Measurements from ENCODE around the gene SLC29A4.
"Not testable (repeated sequence)": the region's sequence is repeated elsewhere in the genome, so short reads cannot be mapped to it uniquely, and the experiment has no call there.

SLC29A4 gene

GRCh38 chr7:5296015-5296610, 13.4 kb downstream of the SLC29A4 start:
- H3K4me3 Mint-ChIP-seq = peak overlapping the region; percentile 33

GRCh38 chr7:5296611-5297226, 14.0 kb downstream of the SLC29A4 start:
- Mint-ChIP-seq H3K9me3 (peaks cover 8% of the 10 kb centered on the region), H3K27ac (peak overlapping the region; percentile 8), H3K4me1 (ENCODE audit: low read depth) (peaks cover 14% of the 10 kb centered on the region), H3K36me3 (ENCODE audit: low read depth) (no peaks in the 10 kb centered on the region), H3K27me3 (peaks cover 57% of the 10 kb centered on the region), H3K4me3 (peak overlapping the region; percentile 39)
- intact Hi-C loops (cut with micrococcal nuclease) = no loop called here

More at GRCh38 chr7:5296015-5296610, 13.4 kb downstream of the SLC29A4 start:
- H3K9me3 Mint-ChIP-seq = peaks cover 8% of the 10 kb centered on the region
- H3K27ac Mint-ChIP-seq = no peak overlapping the region
- intact Hi-C loops (cut with micrococcal nuclease) = no loop called here
- peaks cover 51% of the 10 kb centered on the region for H3K27me3 Mint-ChIP-seq
- peaks cover 14% of the 10 kb centered on the region for H3K4me1 Mint-ChIP-seq (ENCODE audit: low read depth)
- H3K36me3 Mint-ChIP-seq (ENCODE audit: low read depth) = no peaks in the 10 kb centered on the region

- Mint-ChIP-seq H3K4me3 (no peak overlapping the region), H3K9me3 (no peaks in the 10 kb centered on the region), H3K27ac (no peak overlapping the region), H3K36me3 (ENCODE audit: low read depth) (no peaks in the 10 kb centered on the region), H3K4me1 (ENCODE audit: low read depth) (peaks cover 14% of the 10 kb centered on the region), H3K27me3 (peaks cover 52% of the 10 kb centered on the region)
- intact Hi-C loops (cut with micrococcal nuclease) = no loop called here
These were observed 17.6 kb downstream of the SLC29A4 start for GRCh38 chr7:5300366-5300765.

DNA sequence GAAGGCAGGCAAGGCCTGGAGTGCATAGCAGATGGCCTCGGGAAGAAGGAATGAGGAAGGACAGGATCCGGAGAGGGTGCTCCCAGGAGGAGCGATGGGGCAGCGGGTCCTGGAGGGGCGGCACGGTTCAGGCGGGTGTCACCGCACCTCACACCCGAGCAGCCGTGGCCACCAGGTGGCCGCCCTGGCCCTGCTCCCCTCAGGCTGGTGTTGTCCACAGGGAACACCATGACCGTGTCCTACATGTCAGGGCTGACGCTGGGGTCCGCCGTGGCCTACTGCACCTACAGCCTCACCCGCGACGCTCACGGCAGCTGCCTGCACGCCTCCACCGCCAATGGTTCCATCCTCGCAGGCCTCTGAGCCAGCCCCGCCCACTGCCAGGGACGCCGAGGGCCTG, 19.8 kb downstream of the SLC29A4 start:
- Mint-ChIP-seq H3K4me1 (ENCODE audit: low read depth) (no peaks in the 10 kb centered on the region), H3K4me3 (no peak overlapping the region), H3K27ac (no peak overlapping the region), H3K9me3 (no peaks in the 10 kb centered on the region), H3K27me3 (peaks cover 33% of the 10 kb centered on the region), H3K36me3 (ENCODE audit: low read depth) (peaks cover 14% of the 10 kb centered on the region)
- intact Hi-C loops (cut with micrococcal nuclease) = no loop called here

GRCh38 chr7:5303061-5303460, 20.3 kb downstream of the SLC29A4 start:
- Mint-ChIP-seq H3K36me3 (ENCODE audit: low read depth) (peaks cover 19% of the 10 kb centered on the region), H3K27ac (no peak overlapping the region), H3K4me3 (no peak overlapping the region), H3K4me1 (ENCODE audit: low read depth) (no peaks in the 10 kb centered on the region), H3K9me3 (no peaks in the 10 kb centered on the region), H3K27me3 (peaks cover 28% of the 10 kb centered on the region)
- intact Hi-C loops (cut with micrococcal nuclease) = no loop called here

DNA sequence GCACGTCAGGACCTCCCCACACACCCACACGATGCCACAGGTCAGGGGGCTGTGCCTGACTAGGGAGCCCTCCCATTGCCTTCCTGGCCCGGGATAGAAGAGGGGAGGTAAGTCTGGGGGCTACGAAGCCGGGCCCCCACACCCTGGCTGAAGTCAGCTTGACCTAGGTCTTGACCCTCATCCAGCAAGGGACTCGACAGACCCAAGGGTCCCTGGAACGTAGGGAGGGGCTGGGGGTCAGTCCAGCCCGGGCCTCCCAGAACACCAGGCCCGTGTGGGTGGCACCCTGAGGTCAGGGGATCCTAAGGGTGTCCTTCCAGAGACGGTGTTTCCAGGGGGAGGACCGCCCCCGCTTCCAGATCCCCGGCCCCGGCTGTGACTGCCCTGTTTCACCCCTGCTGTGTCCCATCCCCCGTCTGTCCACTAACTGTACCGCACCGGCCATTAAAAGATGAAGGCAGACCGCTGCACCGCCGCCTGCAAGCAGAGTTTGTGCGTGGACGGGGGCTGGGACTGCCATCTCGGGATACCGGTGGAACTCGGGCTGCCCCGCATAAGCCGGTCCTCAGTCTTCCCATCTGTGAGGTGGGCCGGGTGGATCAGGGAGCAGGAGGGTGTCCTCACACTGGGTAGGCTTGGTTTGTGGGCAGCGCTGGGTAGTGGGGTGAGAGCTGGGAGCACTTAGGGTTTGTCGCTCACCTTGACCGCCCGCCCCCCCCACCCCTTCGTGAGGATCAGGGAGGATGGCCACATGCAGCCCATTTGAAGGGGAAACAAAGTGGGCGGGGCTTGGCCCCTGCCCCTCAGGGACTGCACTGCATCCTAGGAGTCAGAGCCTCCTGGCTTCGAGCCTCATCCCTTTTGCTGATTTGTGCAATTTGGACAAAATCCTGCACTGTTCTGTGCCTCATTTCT, 21.1 kb downstream of the SLC29A4 start:
- H3K36me3 Mint-ChIP-seq (ENCODE audit: low read depth) = peaks cover 27% of the 10 kb centered on the region
- intact Hi-C loops (cut with micrococcal nuclease) = no loop called here
- no peak overlapping the region for H3K27ac Mint-ChIP-seq
- peaks cover 21% of the 10 kb centered on the region for H3K27me3 Mint-ChIP-seq
- no peaks in the 10 kb centered on the region for H3K9me3 Mint-ChIP-seq
- H3K4me3 Mint-ChIP-seq = no peak overlapping the region
- no peaks in the 10 kb centered on the region for H3K4me1 Mint-ChIP-seq (ENCODE audit: low read depth)

DNA sequence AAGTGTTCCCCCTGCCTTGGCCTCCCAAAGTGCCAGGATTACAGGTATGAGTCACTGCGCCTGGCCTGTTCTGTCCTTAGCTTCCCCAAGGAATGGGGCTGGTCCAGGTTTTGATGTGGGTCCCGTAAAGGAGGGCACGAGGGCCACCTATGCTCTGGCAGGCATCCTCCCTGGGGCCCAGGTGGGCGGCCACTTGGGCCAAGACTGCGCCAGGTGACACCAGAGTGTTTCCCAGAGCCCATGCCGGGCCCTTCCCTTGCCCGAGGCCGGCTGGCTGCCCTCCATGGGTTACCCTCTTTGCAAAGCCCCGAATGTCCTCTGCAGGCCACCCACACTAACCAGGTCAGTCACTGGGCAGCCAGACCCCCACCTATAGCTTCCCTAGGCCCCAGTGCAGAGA, 22.3 kb downstream of the SLC29A4 start:
- H3K9me3 Mint-ChIP-seq; H3K4me1 Mint-ChIP-seq (ENCODE audit: low read depth); H3K4me3 Mint-ChIP-seq; H3K27ac Mint-ChIP-seq; intact Hi-C loops (cut with micrococcal nuclease): not testable (repeated sequence)
- Mint-ChIP-seq H3K36me3 (ENCODE audit: low read depth) (peaks cover 39% of the 10 kb centered on the region), H3K27me3 (peaks cover 15% of the 10 kb centered on the region)

- H3K36me3 Mint-ChIP-seq (ENCODE audit: low read depth) = peaks cover 63% of the 10 kb centered on the region
- H3K27ac Mint-ChIP-seq; H3K4me1 Mint-ChIP-seq (ENCODE audit: low read depth); H3K9me3 Mint-ChIP-seq; H3K27me3 Mint-ChIP-seq; H3K4me3 Mint-ChIP-seq; intact Hi-C loops (cut with micrococcal nuclease): not testable (repeated sequence)
These were observed 24.7 kb downstream of the SLC29A4 start for GRCh38 chr7:5307221-5308142.

DNA sequence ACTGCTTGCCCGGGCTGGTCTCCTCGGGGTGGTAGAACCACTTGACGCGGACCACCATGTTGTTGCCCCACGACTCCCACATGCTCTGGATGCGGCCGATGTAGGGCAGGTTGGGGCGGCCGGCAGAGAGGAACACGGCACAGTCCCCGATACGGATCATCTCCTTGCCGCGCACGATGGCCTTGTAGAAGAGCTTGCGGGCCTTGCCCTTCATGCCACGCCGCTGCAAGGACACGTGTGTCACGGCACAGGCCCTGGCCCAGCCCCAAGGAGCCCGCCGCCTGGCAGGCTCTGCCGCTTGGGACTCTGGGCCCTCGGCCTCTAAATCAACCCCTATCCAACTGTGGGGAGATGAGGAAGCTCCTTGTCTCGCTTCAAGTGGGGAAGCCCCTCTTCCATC, 26.4 kb downstream of the SLC29A4 start:
- no peaks in the 10 kb centered on the region for H3K4me1 Mint-ChIP-seq (ENCODE audit: low read depth)
- H3K9me3 Mint-ChIP-seq = no peaks in the 10 kb centered on the region
- no peaks in the 10 kb centered on the region for H3K27me3 Mint-ChIP-seq
- H3K36me3 Mint-ChIP-seq (ENCODE audit: low read depth) = peaks cover 80% of the 10 kb centered on the region
- no peak overlapping the region for H3K4me3 Mint-ChIP-seq
- H3K27ac Mint-ChIP-seq = no peak overlapping the region
- intact Hi-C loops (cut with micrococcal nuclease) = no loop called here

GRCh38 chr7:5310822-5311405, 28.2 kb downstream of the SLC29A4 start:
- Mint-ChIP-seq H3K36me3 (ENCODE audit: low read depth) (peaks cover 97% of the 10 kb centered on the region), H3K27me3 (no peaks in the 10 kb centered on the region), H3K9me3 (no peaks in the 10 kb centered on the region), H3K4me1 (ENCODE audit: low read depth) (no peaks in the 10 kb centered on the region), H3K4me3 (no peak overlapping the region), H3K27ac (no peak overlapping the region)
- intact Hi-C loops (cut with micrococcal nuclease) = no loop called here

DNA sequence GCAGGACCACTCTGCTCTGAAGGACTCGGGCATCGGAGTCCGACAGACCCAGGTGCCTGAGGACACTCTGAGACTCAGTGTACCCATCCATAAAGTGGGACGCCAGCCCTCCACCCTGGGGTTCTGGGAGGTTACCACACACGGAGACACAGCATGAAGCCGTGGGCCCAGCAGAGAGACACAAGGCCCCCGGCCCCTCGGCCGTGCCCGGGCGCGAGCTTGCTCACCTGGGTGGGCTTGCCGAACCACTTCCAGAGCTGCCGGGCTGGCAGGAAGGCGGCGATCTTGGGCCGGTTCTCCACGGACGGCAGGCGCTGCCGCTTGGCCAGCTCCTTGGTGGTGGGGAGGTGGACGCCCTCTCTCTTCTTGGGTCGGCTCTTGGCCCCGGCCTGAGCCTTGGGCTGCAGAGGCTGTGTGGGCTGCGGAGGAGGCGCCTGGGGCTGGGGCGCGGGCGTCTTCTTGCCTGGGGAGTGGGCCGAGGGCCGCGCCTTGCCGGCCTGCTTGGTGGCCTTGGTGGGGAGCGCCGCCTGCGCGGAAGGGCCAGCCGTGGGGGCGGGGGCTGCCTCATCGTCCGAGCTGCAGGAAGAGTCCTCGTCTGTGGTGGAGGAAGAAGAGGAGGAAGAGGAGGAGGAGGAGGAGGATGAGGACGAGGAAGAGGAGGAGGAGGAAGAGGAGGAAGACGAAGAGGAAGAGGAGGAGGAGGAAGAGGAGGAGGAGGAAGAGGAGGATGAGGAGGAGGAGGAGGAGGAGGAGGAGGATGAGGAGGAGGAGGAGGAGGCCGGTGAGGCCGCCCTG, 29.7 kb downstream of the SLC29A4 start:
- intact Hi-C loops (cut with micrococcal nuclease); H3K27me3 Mint-ChIP-seq; H3K4me1 Mint-ChIP-seq (ENCODE audit: low read depth); H3K4me3 Mint-ChIP-seq; H3K27ac Mint-ChIP-seq; H3K9me3 Mint-ChIP-seq: not testable (repeated sequence)
- peaks cover 100% of the 10 kb centered on the region for H3K36me3 Mint-ChIP-seq (ENCODE audit: low read depth)

GRCh38 chr7:5313076-5313885, 30.5 kb downstream of the SLC29A4 start:
- intact Hi-C loops (cut with micrococcal nuclease); H3K4me3 Mint-ChIP-seq; H3K9me3 Mint-ChIP-seq; H3K27me3 Mint-ChIP-seq; H3K27ac Mint-ChIP-seq; H3K4me1 Mint-ChIP-seq (ENCODE audit: low read depth): not testable (repeated sequence)
- H3K36me3 Mint-ChIP-seq (ENCODE audit: low read depth) = peaks cover 100% of the 10 kb centered on the region

All from dendritic cell treated with granulocyte-macrophage colony-stimulating factor and Interleukin-4, amounts not matched to agents 40 ng/mL and 50 ng/mL, for 4 days (primary cell).